22Rv1 (cell line): ENCODE data around the gene NEDD4L.

Experiments
- H3K27ac ChIP-seq: fragments of 450-650 bp; 2 replicates; pipeline ENCODE4 v1.5.1; 2017
- CTCF ChIP-seq: fragments of 450-650 bp; IDR thresholded peaks from 2 replicates; pipeline ENCODE4 v1.5.1; 2017; ENCODE audit warnings: mild to moderate bottlenecking
- ZFX ChIP-seq: fragments of 450-650 bp; IDR thresholded peaks from 2 replicates; pipeline ENCODE4 v1.6.1; 2017; ENCODE audit warnings: antibody characterized with exemption, borderline replicate concordance

Gene NEDD4L

GRCh38 chr18:58195278-58195765 lies 151.3 kb downstream of the NEDD4L start:
- no peak overlapping the region for H3K27ac ChIP-seq
- no peak for TF ChIP-seq ZFX
- TF ChIP-seq CTCF: no peak

DNA sequence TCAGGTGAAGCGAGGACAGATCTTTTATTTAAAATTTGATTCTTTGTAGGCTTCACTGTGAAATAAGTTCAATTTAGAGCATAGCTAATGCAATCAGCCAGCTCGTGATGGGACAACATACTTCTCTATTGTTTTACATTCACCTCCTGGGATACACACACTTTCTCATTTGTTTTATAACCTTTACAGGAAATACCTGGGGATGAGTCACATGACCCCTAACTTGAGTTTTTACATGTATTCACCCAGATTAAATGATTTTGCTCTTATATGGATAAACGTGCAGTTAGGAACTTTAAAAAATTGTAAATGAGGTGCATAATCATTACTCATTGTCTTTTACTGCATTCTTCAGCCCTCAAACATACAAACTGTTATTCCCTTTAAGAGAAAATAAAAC lies 152.1 kb downstream of the NEDD4L start:
- no peak overlapping the region for H3K27ac ChIP-seq
- TF ChIP-seq CTCF (no peak), ZFX (no peak)

DNA sequence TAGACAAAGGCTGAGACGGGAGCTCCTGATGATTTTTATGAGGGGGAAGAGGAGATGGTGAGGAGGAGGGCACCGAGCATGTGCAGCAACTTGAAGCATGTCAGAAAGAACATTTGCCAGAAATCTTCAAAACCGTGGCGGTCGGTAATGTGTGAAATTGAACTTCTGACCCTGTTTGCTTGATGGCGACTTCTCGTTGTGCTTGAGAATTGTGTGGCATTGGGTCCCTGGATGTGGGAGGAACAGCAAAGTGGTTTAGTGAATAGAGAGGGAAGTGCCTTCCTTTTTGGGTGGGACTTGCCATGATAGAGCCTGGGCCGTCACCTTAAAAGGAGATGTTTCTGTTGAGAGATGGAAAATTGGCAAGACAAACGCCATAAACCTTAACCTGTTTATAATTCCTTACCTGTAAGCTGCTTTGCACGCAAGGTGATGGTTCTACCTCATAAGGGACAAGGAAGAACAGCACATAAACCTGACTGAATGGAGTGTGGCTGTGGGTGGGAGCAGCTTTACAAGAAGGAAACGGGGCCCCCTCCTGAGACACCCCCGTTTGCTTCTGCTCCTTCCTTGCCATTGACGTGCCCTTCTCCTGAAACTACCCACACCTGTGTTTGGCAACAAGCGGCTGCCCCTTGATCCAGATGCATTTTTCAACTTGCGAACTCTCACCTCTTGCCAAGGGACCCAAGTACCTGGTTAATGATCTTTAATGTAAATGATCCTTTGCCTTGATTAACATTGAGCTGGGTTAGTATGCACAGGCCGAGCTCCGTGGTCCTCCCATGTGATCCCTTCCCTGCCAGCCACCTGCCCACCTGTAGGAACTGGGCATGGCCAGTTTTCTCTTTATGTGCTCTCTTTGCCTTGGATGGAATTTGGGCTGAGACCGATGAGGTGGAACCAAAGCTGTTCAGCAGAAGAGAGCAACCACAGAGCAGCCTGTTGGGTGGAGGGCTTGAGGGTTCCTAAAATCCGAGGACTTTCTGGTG lies 153.2 kb downstream of the NEDD4L start:
- no peak overlapping the region for H3K27ac ChIP-seq
- TF ChIP-seq CTCF (no peak), ZFX (no peak)

DNA sequence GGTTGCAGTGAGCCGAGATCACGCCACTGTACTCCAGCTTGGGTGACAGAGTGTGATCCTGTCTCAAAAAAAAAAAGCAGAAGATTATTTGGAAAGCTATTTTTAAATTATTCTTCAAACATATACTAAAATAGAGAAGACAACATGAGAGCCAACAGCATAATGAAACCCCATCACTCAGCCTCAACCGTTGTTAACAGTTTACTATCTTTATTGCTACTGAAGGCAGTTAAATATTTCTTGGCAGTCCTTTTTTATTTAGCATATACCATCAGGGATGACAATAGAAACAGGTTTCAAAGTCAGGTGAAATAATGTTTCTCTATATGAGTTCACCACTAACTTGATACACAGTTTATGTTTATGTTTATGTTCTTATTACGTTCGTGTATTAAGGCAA lies 157.2 kb downstream of the NEDD4L start:
- no peak for TF ChIP-seq CTCF
- no peak for TF ChIP-seq ZFX
- H3K27ac ChIP-seq: no peak overlapping the region

DNA sequence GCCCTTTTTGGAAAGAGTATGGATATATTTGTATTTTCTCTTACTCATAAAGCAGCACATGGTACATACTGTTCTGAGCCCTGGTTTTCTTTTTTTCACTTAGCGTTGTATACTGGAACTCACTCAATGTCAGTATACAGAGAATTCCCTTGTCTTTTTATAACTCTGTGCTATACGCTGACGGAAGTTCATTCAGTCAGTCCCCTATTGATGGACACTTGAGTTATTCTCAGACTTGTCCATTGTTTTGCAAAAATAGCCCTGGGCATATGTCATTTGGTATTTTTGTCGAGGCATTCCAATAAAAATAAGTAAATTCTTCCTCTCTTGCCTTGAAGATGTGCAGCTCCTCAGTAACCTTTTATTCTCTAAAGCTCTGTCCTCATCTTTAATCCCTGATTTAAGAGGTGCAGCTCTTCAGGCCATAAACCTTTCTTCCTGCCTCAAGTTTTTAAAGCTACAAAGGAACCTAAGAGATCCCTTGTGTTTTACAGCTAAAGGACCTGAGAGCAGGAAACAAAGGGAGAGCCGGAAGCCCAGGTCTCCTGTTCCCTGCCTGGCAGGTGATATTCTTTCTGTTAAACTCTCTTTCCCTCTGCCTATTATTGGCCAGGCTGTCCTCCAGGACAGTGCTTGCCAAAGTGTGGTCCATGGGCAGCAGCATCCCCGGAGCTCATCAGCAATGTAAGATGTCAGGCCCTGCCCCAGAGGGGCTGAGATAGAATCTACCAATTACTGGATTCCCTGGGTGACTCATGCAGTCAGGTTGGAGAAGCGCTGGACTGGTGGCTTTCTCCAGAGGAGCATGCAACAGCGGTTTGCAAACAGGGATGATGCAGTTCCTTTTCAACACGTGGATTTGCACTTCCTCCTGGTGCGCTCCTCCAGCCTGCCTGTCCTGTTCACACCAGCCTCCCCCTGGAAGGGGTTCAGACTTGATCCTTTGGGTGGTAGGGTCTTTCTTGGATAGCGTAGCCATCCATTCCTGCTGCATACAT lies 158.0 kb downstream of the NEDD4L start:
- peak overlapping the region; percentile 14; the same call in 1 of the 2 replicates for H3K27ac ChIP-seq
- no peak for TF ChIP-seq ZFX

DNA sequence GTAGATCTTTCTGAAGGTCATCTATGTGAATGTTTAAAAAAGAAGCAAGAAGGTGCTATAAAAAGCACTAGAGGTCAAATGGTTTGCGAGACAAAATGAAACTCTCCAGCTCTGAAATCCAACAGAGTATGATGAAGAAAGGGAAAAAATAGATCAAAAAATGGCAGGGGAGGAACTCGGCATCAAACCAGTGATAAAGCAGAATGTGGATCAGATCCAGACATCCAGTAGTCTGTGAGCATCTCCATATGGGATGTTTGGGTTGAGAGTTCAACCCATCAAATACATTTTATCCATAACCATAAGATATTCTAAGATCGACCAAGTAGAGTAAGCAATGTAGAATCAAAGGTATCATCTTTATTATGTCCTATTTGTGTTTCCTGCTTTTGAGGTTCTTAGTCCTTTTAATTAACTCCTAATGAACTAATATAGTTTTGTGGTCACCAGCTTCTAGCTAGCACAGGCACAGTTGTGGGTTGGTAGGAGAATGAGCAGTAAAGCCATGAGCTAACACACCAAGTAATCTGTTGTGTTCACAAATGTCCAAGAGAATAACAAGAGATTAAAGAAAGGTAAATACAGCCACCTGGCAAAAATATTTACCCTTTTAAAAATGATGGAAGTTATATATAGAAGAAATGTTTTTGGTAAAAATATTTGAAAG lies 160.9 kb downstream of the NEDD4L start:
- TF ChIP-seq ZFX: no peak
- TF ChIP-seq CTCF: no peak
- no peak overlapping the region for H3K27ac ChIP-seq
